ENCODE data around the gene NKX6-2. TPM values are rescaled to one million over a fixed set of nuclear protein-coding genes. Genes with fewer than 3 reads are reported as not detected.
A peak's percentile ranks its signal among the peaks of the same experiment; 100 is the strongest.
"Not testable (repeated sequence)": the region's sequence is repeated elsewhere in the genome, so short reads cannot be mapped to it uniquely, and the experiment has no call there.

The NKX6-2 gene
- total RNA-seq, 1 donor from 2014 or later, result 2.6 TPM

DNA sequence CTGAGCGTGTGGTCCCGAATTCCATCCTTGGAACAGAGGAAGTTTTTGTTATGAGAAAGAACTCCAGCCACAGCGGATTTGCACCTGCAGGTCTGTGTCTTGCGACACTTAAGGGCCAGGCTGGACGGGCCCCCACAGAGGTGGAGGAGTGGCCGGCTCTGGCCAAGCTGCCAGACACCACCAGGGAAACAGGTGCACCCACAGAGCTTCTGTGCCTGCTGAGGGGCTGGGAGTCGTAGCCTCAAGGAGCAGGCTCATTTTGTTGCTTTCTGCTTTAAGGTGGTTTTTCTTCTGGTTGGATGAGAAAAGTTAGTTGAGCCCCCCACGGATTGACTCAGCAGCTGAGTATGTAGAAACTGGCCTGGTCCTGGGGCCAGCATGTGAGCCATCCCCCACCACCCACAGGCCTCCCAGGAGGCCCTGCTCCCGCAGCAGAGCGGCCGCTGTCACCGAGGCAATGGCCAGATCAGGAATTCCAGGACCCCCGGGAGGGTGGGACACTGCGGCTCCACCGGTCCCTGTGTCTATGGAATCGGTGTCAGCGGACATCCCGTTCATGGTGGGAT is 41.9 kb downstream of the NKX6-2 start:
- TF ChIP-seq, protein P1, sequence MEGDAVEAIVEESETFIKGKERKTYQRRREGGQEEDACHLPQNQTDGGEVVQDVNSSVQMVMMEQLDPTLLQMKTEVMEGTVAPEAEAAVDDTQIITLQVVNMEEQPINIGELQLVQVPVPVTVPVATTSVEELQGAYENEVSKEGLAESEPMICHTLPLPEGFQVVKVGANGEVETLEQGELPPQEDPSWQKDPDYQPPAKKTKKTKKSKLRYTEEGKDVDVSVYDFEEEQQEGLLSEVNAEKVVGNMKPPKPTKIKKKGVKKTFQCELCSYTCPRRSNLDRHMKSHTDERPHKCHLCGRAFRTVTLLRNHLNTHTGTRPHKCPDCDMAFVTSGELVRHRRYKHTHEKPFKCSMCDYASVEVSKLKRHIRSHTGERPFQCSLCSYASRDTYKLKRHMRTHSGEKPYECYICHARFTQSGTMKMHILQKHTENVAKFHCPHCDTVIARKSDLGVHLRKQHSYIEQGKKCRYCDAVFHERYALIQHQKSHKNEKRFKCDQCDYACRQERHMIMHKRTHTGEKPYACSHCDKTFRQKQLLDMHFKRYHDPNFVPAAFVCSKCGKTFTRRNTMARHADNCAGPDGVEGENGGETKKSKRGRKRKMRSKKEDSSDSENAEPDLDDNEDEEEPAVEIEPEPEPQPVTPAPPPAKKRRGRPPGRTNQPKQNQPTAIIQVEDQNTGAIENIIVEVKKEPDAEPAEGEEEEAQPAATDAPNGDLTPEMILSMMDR (IDR thresholded peaks at IDR 0.05; ENCODE audit: insufficient read depth, low read length, poor library complexity, severe bottlenecking), result no peak
- Histone ChIP-seq H3K27me3 (ENCODE audit: control insufficient read depth, insufficient read depth, low read length) (no peaks in the 10 kb centered on the region), H3K36me3 (ENCODE audit: control insufficient read depth, insufficient read depth, low read length) (no peaks in the 10 kb centered on the region), H3K4me3 (ENCODE audit: low read depth, low read length) (no peak overlapping the region)
- DNase-seq (ENCODE audit: low read depth), result no peak

DNA sequence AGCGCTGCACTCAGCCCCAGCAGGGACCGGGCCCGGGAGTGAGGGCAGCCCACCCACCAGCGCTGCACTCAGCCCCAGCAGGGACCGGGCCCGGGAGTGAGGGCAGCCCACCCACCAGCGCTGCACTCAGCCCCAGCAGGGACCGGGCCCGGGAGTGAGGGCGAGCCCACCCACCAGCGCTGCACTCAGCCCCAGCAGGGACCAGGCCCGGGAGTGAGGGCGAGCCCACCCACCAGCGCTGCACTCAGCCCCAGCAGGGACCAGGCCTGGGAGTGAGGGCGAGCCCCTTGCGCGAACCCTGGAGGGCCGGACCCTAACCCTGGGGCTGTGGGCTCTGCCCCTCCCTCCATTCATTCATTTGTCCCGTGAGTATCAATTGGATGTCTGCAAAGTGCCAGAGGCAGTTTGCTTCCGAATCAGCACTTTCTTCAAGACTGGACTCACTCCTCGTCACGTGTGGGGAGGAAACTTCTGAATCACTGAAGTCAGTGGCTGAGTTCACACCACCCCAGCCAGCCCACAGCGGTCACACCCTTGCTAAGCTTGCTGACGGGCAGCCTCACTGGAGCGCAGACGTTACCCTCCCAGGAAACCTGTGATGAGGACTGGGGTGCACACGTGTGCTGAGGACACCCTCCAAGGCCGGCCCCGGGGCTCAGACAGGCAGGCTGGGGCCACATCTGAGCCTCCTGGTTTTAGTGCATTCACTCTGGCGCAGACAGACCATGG is 42.6 kb downstream of the NKX6-2 start:
- not testable (repeated sequence) for H3K27me3 ChIP-seq (ENCODE audit: control insufficient read depth, insufficient read depth, low read length); H3K4me3 ChIP-seq (ENCODE audit: low read depth, low read length); H3K36me3 ChIP-seq (ENCODE audit: control insufficient read depth, insufficient read depth, low read length)
- peak; percentile 59 for DNase-seq (ENCODE audit: low read depth)

DNA sequence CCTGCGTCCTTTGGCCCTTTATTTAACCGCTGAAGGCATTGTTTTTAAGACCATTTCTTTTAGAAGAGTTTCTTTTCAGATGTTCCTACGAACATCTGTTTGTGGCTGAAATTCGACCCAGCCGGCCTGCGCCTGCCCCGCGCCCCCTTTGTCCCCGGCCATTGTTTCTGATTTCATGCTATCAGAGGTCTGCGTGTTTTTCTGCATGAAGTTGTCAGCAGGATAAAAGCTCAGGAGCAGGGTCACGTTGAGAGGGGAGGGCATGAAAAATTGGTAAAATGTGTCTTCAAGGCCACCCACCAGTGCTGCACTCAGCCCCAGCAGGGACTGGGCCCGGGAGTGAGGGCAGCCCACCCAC is 43.1 kb downstream of the NKX6-2 start:
- H3K4me3 ChIP-seq (ENCODE audit: low read depth, low read length), result no peak overlapping the region
- H3K27me3 ChIP-seq (ENCODE audit: control insufficient read depth, insufficient read depth, low read length), result no peaks in the 10 kb centered on the region
- no peak for DNase-seq (ENCODE audit: low read depth)
- TF ChIP-seq, protein P1 (IDR thresholded peaks at IDR 0.05; ENCODE audit: insufficient read depth, low read length, poor library complexity, severe bottlenecking), result no peak
- no peaks in the 10 kb centered on the region for H3K36me3 ChIP-seq (ENCODE audit: control insufficient read depth, insufficient read depth, low read length)

DNA sequence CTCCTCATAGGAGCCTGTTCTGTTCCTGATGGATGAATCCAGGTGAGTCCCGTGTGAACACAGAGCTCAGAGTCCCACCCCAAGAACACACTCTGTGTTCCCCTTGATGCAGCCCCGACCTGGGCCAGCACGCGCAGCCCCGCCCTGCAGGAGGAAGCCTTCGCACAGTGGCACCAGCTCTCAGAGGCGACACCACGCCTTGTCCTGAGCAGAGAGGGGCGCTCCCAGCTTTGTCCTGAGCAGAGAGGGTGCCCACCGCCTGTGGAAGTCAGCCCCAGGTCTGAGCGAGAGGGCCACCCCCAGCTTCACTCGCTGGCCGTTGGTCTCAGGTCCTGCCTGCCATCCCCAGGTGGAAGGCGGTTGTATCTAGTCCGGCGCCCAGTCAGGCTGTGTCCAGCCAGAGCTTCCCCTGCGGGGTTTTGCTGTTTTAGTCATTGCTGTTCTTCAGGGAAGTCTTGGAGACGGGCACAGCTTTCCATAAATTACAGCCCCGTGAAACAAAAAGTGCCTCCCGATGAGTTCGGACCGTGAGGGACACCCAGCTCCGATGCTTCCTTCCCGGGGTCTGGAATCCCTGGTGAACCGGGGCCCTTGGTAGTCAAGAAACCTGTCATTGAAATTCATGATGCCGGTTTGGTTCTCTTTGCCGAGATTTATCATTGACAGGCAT is 43.6 kb downstream of the NKX6-2 start:
- Histone ChIP-seq H3K27me3 (ENCODE audit: control insufficient read depth, insufficient read depth, low read length) (no peaks in the 10 kb centered on the region), H3K4me3 (ENCODE audit: low read depth, low read length) (no peak overlapping the region), H3K36me3 (ENCODE audit: control insufficient read depth, insufficient read depth, low read length) (no peaks in the 10 kb centered on the region)
- TF ChIP-seq, protein P1 (IDR thresholded peaks at IDR 0.05; ENCODE audit: insufficient read depth, low read length, poor library complexity, severe bottlenecking), result no peak
- no peak for DNase-seq (ENCODE audit: low read depth)

DNA sequence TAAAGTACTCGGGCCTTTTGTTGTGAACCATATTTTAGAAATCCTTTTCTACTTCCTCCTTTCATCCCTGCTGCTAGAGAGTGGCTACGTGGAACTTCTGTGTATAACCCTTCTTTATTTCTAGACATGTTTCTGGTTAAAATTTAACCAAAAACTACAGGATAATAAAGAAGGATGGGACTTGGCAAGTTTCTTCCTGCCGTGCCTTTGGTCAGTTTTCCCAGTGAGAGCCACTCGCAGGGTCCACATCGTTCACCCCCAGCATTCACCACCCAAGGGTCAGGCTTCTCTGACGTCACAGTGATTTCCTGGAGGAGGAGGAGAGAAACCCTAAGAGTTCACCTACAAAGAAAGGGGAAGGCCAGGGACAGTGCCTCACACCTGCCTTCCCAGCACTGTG is 45.4 kb downstream of the NKX6-2 start:
- Histone ChIP-seq H3K36me3 (ENCODE audit: control insufficient read depth, insufficient read depth, low read length) (no peaks in the 10 kb centered on the region), H3K4me3 (ENCODE audit: low read depth, low read length) (no peak overlapping the region), H3K27me3 (ENCODE audit: control insufficient read depth, insufficient read depth, low read length) (no peaks in the 10 kb centered on the region)
- TF ChIP-seq, protein P1 (IDR thresholded peaks at IDR 0.05; ENCODE audit: insufficient read depth, low read length, poor library complexity, severe bottlenecking), result no peak
- no peak for DNase-seq (ENCODE audit: low read depth)

DNA sequence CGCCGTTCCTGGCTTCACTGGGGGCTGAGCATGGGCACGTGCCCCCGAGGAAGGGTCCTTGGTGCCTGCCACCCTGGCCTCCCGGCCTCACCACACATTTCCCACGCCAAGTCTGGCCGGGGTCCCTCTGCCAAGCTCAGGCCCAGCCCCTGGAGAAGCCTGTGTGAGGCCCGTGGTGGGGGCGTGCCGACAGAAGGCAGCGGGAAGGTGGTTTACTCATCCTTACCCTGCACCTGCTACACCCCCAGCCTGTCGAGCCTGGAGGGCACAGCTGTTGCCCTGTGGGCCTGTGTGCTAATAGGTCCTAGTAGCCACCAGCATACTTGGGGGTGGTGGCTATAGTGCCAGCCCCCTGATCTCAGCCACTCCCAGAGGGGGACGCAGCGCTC is 46.7 kb downstream of the NKX6-2 start:
- TF ChIP-seq, protein P1 (IDR thresholded peaks at IDR 0.05; ENCODE audit: insufficient read depth, low read length, poor library complexity, severe bottlenecking), result no peak
- Histone ChIP-seq H3K27me3 (ENCODE audit: control insufficient read depth, insufficient read depth, low read length) (no peaks in the 10 kb centered on the region), H3K36me3 (ENCODE audit: control insufficient read depth, insufficient read depth, low read length) (no peaks in the 10 kb centered on the region), H3K4me3 (ENCODE audit: low read depth, low read length) (no peak overlapping the region)
- no peak for DNase-seq (ENCODE audit: low read depth)

Measured in kidney epithelial cell (primary cell).